ENCODE measurements around the gene DCLK2. TPM values are rescaled to one million over a fixed set of nuclear protein-coding genes. Genes with fewer than 3 reads are reported as not detected.

The DCLK2 gene
- total RNA-seq, 1 donor from 2014 or later, result 49.2 TPM

DNA sequence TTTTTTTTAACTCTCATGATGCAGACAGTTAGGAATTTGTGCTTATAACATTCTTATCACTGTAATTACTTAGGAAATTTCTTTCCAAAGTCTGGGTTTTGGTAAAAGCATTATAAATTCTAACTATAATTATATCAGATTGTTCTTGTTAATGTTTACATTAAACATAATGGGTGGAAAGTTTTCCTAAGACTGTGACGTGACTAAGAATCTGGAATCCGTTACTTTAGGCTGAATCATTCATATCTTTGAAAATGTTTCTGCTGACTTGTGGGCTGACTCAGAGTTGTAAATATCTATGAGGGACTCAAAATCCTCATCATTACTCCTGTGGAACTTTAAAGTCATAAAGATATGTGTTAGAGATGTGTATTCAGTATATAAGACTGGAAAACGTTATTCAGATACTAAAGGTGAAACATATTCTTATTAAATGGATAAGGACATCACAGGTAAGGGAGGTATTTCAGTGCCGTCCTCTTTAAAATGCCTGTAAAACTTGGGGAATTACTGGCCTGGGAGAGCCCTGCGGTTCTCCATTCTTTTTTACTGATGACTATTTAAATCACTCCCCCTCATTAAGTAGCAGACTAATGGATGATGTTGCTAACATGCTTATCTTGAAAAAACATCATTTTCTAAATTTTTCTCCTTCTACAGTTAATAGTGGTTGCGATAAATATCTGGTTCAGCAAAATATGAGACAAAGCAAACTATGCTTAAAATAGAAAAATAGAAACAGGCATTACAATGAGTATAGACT is 159.0 kb downstream of the DCLK2 start:
- H3K27ac Mint-ChIP-seq, result peak overlapping the region; percentile 95
- peaks cover 64% of the 10 kb centered on the region for H3K4me1 Mint-ChIP-seq
- H3K27me3 Mint-ChIP-seq (ENCODE audit: low read depth), result no peaks in the 10 kb centered on the region
- TF ChIP-seq, protein P1, sequence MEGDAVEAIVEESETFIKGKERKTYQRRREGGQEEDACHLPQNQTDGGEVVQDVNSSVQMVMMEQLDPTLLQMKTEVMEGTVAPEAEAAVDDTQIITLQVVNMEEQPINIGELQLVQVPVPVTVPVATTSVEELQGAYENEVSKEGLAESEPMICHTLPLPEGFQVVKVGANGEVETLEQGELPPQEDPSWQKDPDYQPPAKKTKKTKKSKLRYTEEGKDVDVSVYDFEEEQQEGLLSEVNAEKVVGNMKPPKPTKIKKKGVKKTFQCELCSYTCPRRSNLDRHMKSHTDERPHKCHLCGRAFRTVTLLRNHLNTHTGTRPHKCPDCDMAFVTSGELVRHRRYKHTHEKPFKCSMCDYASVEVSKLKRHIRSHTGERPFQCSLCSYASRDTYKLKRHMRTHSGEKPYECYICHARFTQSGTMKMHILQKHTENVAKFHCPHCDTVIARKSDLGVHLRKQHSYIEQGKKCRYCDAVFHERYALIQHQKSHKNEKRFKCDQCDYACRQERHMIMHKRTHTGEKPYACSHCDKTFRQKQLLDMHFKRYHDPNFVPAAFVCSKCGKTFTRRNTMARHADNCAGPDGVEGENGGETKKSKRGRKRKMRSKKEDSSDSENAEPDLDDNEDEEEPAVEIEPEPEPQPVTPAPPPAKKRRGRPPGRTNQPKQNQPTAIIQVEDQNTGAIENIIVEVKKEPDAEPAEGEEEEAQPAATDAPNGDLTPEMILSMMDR (IDR thresholded peaks at IDR 0.05; ENCODE audit: unreplicated experiment), result no peak
- peaks cover 33% of the 10 kb centered on the region for H3K36me3 Mint-ChIP-seq
- no peaks in the 10 kb centered on the region for H3K9me3 Mint-ChIP-seq
- no peak for DNase-seq (ENCODE audit: low spot score in 2 of 2, unreplicated experiment in 2 of 2)
- H3K4me3 Mint-ChIP-seq, result no peak overlapping the region

DNA sequence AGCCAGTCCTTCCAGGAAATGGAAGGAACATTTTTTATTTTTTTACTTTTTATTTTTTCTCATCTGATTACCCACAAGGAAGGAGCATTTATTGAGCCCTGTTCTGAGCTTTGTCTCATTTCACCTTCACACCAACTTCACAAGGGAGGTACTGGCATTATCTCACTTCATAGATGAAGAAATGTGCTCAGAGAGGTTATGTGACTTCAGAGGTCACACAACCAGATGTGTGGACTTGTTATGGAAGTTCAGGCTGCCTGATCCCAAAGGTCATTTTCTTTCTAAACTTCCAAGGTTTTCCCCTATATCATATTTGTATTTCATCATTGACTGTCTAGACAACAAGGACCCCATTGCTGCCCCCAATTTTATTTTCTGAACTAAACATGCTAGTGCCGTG is 160.3 kb downstream of the DCLK2 start:
- peak overlapping the region; percentile 91 for H3K27ac Mint-ChIP-seq
- peaks cover 72% of the 10 kb centered on the region for H3K4me1 Mint-ChIP-seq
- peaks cover 21% of the 10 kb centered on the region for H3K36me3 Mint-ChIP-seq
- H3K4me3 Mint-ChIP-seq, result no peak overlapping the region
- DNase-seq (ENCODE audit: low spot score in 2 of 2, unreplicated experiment in 2 of 2), result no peak
- H3K27me3 Mint-ChIP-seq (ENCODE audit: low read depth), result no peaks in the 10 kb centered on the region
- no peaks in the 10 kb centered on the region for H3K9me3 Mint-ChIP-seq
- TF ChIP-seq, protein P1 (IDR thresholded peaks at IDR 0.05; ENCODE audit: unreplicated experiment), result no peak

DNA sequence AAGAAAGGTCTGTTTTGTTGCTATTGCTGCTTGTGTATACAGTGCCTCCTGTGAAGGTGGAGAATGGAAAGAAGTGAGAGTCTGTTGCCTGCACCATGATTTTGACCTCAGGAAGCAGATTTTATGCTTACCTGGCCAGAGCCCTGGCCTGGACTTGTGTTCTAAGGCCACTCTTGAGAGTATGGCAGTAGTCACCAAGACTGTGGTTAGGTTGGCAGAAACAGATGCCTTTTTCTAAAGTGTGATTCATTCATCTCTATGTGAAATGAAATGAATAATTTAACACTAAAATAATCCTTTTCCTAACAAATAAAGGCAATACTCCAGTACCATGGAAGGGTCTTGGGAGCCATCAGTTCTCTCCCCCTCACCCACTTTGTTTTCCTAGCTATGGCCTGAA is 161.8 kb downstream of the DCLK2 start:
- Mint-ChIP-seq H3K9me3 (no peaks in the 10 kb centered on the region), H3K36me3 (peaks cover 14% of the 10 kb centered on the region), H3K4me1 (peaks cover 70% of the 10 kb centered on the region), H3K4me3 (no peak overlapping the region), H3K27me3 (ENCODE audit: low read depth) (no peaks in the 10 kb centered on the region), H3K27ac (peak overlapping the region; percentile 91)
- no peak for DNase-seq (ENCODE audit: low spot score in 2 of 2, unreplicated experiment in 2 of 2)
- TF ChIP-seq, protein P1 (IDR thresholded peaks at IDR 0.05; ENCODE audit: unreplicated experiment), result no peak

DNA sequence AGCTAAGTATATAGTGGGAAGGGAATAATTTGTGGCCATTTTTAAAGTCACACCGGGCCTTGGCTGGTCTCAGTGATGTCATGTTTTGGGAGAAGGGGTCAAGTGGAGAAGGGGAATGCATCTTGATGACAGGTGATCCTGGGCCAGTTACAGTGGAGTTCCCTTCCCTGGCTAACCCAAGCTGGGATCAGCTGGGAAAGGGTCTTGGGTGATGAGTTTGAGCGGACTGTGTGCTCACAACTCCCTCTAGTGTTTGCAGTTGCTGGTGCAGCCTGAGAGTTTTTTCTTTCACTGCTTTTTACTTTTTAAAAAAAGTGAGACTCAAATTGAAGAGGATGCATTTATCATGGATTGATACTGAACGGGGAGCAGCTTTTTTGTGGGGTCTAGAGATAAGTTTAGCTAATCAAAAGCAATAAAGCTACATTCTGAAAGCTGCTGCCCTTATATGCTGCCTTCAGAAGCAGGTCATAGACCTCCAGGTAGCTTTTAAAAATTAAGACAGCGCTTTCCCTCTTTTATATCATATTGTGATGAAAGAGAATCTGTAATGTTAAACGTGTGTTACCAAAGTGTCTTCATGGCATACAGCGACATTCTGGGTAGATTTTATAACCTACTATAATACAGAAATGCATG is 164.7 kb downstream of the DCLK2 start:
- H3K27ac Mint-ChIP-seq, result peak overlapping the region; percentile 47
- peaks cover 27% of the 10 kb centered on the region for H3K36me3 Mint-ChIP-seq
- peaks cover 45% of the 10 kb centered on the region for H3K4me1 Mint-ChIP-seq
- no peaks in the 10 kb centered on the region for H3K27me3 Mint-ChIP-seq (ENCODE audit: low read depth)
- no peaks in the 10 kb centered on the region for H3K9me3 Mint-ChIP-seq
- TF ChIP-seq, protein P1 (IDR thresholded peaks at IDR 0.05; ENCODE audit: unreplicated experiment), result peak; percentile 90
- DNase-seq (ENCODE audit: low spot score in 2 of 2, unreplicated experiment in 2 of 2), result no peak
- H3K4me3 Mint-ChIP-seq, result no peak overlapping the region

DNA sequence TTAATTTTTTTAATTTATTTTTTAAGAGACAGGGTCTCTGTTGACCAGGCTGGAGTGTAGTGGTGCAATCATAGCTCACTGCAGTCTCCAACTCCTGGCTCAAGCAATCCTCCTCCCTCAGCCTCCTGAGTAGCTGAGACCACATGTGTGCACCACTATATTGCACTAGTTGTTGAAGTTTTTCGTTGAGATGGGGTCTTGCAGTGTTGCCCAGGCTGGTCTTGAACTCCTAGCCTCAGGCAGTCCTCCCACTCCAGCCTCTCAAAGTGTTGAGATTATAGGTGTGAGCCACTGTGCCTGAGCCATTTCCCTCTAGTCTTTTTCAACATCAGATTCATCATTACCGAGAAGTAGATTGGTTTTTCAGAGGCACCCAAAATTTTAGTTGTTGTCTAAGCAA is 165.7 kb downstream of the DCLK2 start:
- no peak overlapping the region for H3K4me3 Mint-ChIP-seq
- H3K36me3 Mint-ChIP-seq, result peaks cover 33% of the 10 kb centered on the region
- peaks cover 36% of the 10 kb centered on the region for H3K4me1 Mint-ChIP-seq
- no peaks in the 10 kb centered on the region for H3K9me3 Mint-ChIP-seq
- TF ChIP-seq, protein P1 (IDR thresholded peaks at IDR 0.05; ENCODE audit: unreplicated experiment), result no peak
- DNase-seq (ENCODE audit: low spot score in 2 of 2, unreplicated experiment in 2 of 2), result no peak
- H3K27me3 Mint-ChIP-seq (ENCODE audit: low read depth), result no peaks in the 10 kb centered on the region
- H3K27ac Mint-ChIP-seq, result peak overlapping the region; percentile 64
